ENCODE results near the gene ST7.

ST7 gene

DNA sequence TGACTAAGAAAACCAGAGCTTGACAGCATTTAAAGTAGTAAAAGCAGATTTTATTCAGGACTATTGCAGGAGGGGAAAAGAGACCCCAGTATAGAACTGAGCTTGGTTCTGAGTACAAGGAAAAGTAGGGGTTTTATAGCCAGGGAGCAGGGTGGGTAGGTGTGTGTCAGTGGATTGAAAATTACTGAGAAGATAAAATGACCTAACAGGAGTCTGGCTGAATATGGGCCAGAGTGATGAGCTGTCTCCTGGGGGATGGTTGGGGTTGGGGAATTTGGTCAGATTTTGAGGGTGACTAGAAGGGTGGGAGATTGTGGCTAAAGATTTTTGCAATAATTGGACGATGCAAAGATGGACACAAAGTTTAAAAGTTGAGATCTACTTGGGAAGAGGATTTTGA is 114.0 kb downstream of the ST7 start:
- no peak for DNase-seq (ENCODE audit: low spot score)

DNA sequence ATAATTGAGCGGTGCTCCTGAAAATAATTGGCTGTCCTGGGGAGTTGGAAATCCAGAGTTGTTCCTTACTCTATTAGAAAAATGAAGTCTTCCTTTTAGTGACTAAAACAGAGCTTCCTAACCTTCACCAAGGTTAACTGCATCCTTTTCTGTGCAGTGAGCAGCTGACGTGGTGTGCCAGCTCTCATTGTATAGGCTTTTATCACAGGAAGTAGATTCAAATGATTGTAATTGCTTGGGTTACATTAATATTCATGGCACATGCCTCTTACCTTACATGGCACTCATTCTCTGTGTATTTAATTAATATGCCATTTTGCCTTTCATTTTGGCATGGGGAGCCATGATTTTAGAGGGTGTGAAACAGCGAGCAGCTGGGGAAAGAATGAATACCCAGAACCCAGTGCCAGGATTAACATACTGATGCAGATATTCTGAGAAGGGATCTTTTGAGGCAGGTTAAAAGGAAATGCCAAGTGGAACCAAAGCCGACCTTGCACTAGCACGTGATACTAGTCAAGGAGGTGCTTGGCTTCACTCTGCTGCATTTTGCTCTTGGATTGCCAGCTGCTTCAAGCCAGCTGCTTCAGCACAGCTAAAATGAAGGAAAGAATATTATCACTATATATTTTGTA is 115.3 kb downstream of the ST7 start:
- no peak for DNase-seq (ENCODE audit: low spot score)

GRCh38 chr7:117069379-117069778 is 116.1 kb downstream of the ST7 start:
- DNase-seq (ENCODE audit: low spot score) = no peak

GRCh38 chr7:117071551-117071950 is 118.2 kb downstream of the ST7 start:
- DNase-seq (ENCODE audit: low spot score) = no peak

- no peak for DNase-seq (ENCODE audit: low spot score)
Observed at GRCh38 chr7:117072620-117073118, 119.4 kb downstream of the ST7 start.

DNA sequence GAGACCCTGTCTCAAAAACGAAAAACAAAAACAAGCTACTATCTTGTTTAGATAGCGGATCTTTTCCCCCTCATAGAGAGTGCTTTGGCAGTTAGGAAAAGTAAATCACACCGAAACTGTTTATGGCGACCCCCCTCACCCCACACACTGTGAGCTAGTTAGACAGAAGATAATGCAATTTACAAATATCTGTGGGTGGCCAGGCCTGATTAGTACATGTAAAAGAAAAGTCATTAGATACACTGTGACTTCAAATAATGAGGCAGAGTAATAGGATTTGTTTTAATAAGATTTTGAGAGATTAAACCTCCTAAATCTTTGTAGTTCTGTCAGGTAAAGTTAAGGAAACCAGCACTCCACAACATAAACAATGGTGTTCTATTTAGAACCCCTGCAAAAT is 121.1 kb downstream of the ST7 start:
- no peak for DNase-seq (ENCODE audit: low spot score)

DNA sequence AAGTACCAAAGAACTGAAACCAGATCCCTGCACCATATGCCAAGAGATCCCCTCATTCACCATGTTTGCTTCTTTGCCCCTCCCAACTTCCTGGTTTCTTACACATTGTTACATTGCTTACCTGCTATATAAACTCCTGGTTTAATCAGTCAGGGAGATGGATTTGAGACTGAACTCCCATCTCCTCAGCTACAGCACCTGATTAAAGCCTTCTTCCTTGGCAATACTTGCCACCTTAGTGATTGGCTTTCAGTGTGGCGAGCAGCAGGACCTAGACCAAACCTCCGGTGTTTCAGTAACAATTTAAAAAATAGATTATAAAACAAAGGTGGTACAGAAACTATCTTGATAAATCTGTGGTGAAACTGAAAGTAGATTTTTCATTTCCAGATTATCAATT is 122.6 kb downstream of the ST7 start:
- DNase-seq (ENCODE audit: low spot score) = no peak

- DNase-seq (ENCODE audit: low spot score) = no peak
Observed at GRCh38 chr7:117076426-117076943, 123.2 kb downstream of the ST7 start.

- no peak for DNase-seq (ENCODE audit: low spot score)
Observed at GRCh38 chr7:117077658-117078057, 124.4 kb downstream of the ST7 start.

GRCh38 chr7:117082647-117083046 is 129.3 kb downstream of the ST7 start:
- no peak for DNase-seq (ENCODE audit: low spot score)

- DNase-seq (ENCODE audit: low spot score) = no peak
Observed at GRCh38 chr7:117083648-117084047, 130.3 kb downstream of the ST7 start.

GRCh38 chr7:117084286-117084685 is 131.0 kb downstream of the ST7 start:
- DNase-seq (ENCODE audit: low spot score) = no peak

DNA sequence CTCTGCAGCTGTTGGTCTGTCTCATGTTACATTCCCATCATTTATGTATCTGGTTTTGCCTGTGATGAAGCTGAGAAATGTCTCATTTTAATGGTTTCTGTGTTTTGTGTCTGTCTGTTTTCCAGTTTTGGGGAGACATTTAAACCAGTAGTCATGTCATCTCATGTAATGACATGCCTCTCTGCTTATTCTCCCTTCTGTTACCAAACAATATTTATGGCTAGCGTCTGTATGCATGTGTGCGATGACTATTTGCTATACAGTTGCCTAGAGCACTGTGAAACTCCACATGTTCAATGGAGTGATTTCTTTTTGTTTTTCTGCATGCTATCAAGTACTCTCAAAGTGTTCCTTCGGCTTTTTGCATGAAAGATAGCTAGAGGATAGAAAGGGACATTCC is 132.0 kb downstream of the ST7 start:
- DNase-seq (ENCODE audit: low spot score) = no peak

DNA sequence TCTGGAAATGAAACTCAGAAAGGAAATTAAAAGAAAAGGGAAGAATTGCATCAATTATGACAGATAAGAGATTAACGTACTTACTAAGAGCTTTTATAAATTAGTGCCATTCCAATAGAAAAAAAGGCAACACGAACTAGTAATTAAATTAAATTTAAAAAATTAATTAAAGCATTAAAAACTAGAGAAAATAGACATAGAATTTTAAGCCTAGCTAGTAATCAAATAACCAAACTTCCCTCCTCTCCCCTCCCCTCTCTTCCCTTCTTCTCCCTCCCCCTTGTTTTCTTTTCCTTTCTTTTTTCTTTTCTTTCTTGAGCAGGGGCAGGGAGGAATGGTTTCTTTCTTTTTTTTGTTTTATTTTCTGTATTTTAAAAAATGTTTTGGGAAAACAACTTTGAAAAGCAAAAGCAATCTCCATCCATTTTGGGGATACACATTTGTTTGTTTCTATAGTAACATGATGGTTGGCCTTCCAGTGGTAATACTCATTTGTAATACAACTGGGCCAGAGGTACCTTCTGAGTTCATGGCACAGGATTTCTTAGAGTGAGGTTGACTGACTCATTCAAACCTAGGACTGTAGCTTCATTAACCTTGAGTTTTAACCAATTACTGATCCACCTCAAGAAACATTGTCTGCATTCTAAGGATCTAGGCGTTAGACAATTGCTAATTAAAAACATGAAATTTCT is 132.6 kb downstream of the ST7 start:
- DNase-seq (ENCODE audit: low spot score) = no peak

- DNase-seq (ENCODE audit: low spot score) = no peak
Observed at GRCh38 chr7:117086788-117087187, 133.5 kb downstream of the ST7 start.

DNA sequence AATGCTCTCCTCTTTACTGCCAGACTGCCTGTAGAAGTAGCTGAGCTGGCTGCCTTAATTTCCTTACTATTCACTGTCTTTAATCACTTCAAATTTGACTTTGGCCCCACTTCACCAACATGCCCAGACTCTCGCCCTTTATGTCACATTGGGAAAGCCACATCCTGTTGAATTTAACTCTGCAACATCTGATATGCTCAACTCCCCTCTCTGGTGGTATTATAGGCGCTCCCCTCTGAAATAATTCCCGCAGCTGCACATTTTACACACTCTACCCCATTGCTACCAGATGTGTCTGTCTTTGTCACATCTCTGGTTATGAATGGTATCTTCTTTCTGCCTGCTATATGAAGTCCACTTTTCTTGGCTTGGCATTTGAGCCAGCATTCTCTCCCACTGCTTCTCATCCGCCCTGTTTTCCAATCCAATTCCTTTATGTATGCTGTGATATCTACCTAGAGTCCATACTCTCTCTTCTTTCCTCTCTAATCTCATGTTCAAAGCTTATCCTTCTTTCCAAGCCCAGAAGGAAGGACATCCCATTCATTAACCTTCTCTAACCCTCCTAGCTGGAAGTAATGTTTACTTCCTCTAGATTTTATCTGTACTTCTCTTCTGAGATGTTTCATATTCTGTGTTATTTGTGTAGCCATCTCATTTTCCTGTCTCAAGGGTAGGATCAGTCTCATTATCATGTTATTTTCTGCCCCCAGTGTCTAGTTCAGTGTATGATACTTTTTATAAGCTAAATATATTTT is 134.5 kb downstream of the ST7 start:
- no peak for DNase-seq (ENCODE audit: low spot score)

DNA sequence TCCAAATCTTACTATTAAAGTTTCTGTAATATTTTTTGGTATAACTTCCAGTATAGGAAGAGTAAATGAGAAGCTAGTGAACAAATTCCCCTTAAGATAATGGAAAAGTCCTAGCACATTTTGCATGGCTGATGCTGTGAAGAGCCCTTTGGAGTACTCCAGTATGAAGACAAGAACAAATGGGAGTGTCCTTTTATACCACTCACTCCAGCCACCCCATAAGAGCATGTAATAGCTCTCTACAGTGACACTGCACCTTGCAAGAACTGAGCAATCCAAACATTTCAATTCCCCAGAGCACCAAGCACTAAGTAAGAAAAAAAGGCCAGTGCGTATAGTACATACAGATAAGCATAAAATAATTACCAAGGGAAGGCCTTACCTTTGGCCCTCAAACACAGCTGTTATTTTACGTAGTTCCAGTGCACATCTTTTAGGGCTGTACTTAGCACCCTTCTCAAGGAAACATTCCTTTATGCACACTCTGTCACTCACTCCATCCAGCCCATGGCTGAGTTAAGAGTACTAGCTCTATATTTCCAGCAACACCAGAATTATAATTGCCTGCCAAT is 135.4 kb downstream of the ST7 start:
- no peak for DNase-seq (ENCODE audit: low spot score)

DNA sequence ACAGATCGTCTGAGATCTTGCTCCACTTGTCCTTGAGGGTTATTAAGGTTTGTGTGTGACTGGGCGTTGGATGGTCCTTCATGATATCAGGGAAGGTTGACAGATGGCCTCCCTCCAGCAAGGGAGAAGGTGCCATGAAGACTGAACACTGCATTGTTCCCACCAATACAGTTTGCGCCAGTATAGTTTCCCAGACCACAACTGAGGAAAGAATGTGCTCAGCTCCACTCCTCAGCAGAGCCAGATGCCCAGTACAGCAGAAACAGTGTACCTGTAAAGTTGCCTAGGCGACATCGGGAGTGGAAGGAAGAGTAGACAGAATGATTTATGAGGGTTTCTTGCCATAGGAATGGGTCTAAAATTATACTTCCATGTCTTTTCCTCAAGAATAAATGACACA is 137.5 kb downstream of the ST7 start:
- DNase-seq (ENCODE audit: low spot score) = no peak

DNA sequence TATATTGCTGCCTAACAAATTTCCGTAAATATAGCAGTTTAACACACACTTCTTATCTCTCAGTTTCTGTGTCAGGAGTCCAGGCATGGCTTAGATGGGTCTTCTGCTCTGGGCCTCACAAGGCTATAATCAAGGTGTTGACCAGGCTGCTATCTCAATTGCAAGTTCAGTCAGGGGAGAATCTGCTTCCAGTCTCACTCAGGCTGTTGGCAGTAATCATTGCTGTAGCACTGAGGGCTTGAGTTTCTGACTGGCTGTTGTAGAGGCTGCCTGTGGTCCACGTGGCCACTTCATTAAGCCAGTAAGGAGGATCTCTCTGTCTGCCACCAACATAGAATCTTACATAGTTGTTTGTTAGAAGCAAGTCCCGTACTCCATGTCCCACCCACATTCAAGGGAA is 138.4 kb downstream of the ST7 start:
- DNase-seq (ENCODE audit: low spot score) = no peak

GRCh38 chr7:117092785-117093184 is 139.5 kb downstream of the ST7 start:
- DNase-seq (ENCODE audit: low spot score) = no peak

DNA sequence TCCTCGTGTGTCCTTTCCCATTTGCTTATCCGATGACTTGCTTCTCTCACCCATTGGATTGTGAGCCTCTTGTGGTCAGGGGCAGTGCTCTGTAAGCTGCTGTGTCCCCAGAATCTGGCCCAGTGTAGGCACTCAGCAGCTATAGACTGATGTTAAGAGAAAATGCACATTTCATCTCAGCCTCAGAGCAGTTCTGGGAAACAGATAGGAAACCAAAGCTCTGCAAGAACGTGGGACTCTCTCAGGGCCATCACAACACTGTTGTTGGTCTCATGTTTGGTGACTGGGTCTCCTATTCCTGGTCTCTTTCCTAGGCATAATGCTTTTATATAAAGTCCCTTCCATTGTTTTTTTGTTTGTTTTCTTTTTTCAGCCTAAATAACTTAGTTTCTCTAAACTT is 141.2 kb downstream of the ST7 start:
- DNase-seq (ENCODE audit: low spot score) = no peak

DNA sequence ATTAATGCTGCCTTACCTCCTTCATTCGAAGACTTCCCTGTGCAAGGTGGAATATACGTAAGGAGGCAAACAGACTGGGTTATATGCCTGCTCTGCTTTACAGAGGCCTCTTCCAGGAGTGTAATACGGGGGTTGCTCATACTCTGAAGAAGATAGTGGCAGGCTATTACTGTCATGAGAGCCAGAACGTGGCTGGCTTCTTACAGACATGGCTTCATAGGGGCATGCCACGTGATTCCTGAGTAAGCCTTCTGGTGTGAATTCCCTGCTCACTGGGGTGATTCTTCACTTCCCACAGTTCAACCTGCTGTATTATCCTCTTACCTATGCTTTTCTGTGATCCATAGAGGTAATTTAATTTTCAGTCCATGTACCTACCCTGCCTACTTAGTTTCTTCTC is 141.8 kb downstream of the ST7 start:
- no peak for DNase-seq (ENCODE audit: low spot score)

- no peak for DNase-seq (ENCODE audit: low spot score)
Observed at GRCh38 chr7:117096330-117096729, 143.0 kb downstream of the ST7 start.

Measured in CD4-positive, alpha-beta T cell treated with Interleukin-15 for 4 hours (primary cell).